ENCODE data around the gene EFNA4. TPM values are rescaled to one million over a fixed set of nuclear protein-coding genes. Genes with fewer than 3 reads are reported as not detected.

Gene EFNA4
- total RNA-seq, 2 donors from 2014 or later: 4.7 to 5.6 TPM

GRCh38 chr1:155103325-155103724 lies 39.8 kb downstream of the EFNA4 start:
- H3K27ac ChIP-seq: no peak overlapping the region
- no peaks in the 10 kb centered on the region for H3K9me3 ChIP-seq
- H3K27me3 ChIP-seq: no peaks in the 10 kb centered on the region
- 55 to 72% methylated on average over 9 of the region's 9 CpGs for WGBS, 2 donors
- intact Hi-C loops (cut with DNase I): no loop called here
- H3K36me3 ChIP-seq (replicated peaks in 1 of 2; ENCODE audit: insufficient read depth in 1 of 2, low read depth in 2 of 2): no peaks in the 10 kb centered on the region
- H3K4me3 ChIP-seq: no peak overlapping the region
- TF ChIP-seq POLR2A (IDR thresholded peaks at IDR 0.05) (no peak), CTCF (IDR thresholded peaks at IDR 0.05) (no peak)
- H3K4me1 ChIP-seq: peaks cover 16% of the 10 kb centered on the region
- DNase-seq (no peak), ATAC-seq (no peak)

GRCh38 chr1:155104605-155105534 lies 41.3 kb downstream of the EFNA4 start:
- no peaks in the 10 kb centered on the region for H3K27me3 ChIP-seq
- ATAC-seq (peak; percentile 50), DNase-seq (no peak)
- H3K36me3 ChIP-seq (replicated peaks in 1 of 2; ENCODE audit: insufficient read depth in 1 of 2, low read depth in 2 of 2): no peaks in the 10 kb centered on the region
- intact Hi-C loops (cut with DNase I): no loop called here
- peak overlapping the region in 1 of 4 donors; percentile 12 for H3K27ac ChIP-seq
- TF ChIP-seq CTCF (IDR thresholded peaks at IDR 0.05): no peak
- TF ChIP-seq POLR2A (IDR thresholded peaks at IDR 0.05): no peak
- peaks cover 16% of the 10 kb centered on the region for H3K4me1 ChIP-seq
- no peaks in the 10 kb centered on the region for H3K9me3 ChIP-seq
- no peak overlapping the region for H3K4me3 ChIP-seq
- WGBS, 2 donors: 74 to 78% methylated on average over 7 of the region's 7 CpGs

GRCh38 chr1:155105604-155106011 lies 42.1 kb downstream of the EFNA4 start:
- H3K4me1 ChIP-seq: peaks cover 16% of the 10 kb centered on the region
- H3K27me3 ChIP-seq: no peaks in the 10 kb centered on the region
- ATAC-seq: no peak
- 68 to 80% methylated on average over 7 of the region's 7 CpGs for WGBS, 2 donors
- no peak overlapping the region for H3K4me3 ChIP-seq
- no peak for TF ChIP-seq CTCF (IDR thresholded peaks at IDR 0.05)
- no peak for TF ChIP-seq POLR2A (IDR thresholded peaks at IDR 0.05)
- H3K27ac ChIP-seq: no peak overlapping the region
- peak in 1 of 4 donors; percentile 16 for DNase-seq
- H3K9me3 ChIP-seq: no peaks in the 10 kb centered on the region
- intact Hi-C loops (cut with DNase I): no loop called here
- no peaks in the 10 kb centered on the region for H3K36me3 ChIP-seq (replicated peaks in 1 of 2; ENCODE audit: insufficient read depth in 1 of 2, low read depth in 2 of 2)

- no peaks in the 10 kb centered on the region for H3K36me3 ChIP-seq (replicated peaks in 1 of 2; ENCODE audit: insufficient read depth in 1 of 2, low read depth in 2 of 2)
- no peaks in the 10 kb centered on the region for H3K9me3 ChIP-seq
- peaks cover 16% of the 10 kb centered on the region for H3K4me1 ChIP-seq
- DNase-seq (no peak), ATAC-seq (no peak)
- no peaks in the 10 kb centered on the region for H3K27me3 ChIP-seq
- no peak overlapping the region for H3K4me3 ChIP-seq
- no peak for TF ChIP-seq POLR2A (IDR thresholded peaks at IDR 0.05)
- TF ChIP-seq CTCF (IDR thresholded peaks at IDR 0.05): no peak
- WGBS, 2 donors: 76 to 78% methylated on average over 6 of the region's 6 CpGs
- intact Hi-C loops (cut with DNase I): no loop called here
- H3K27ac ChIP-seq: no peak overlapping the region
These were observed 43.3 kb downstream of the EFNA4 start for GRCh38 chr1:155106862-155107261.

Data from body of pancreas (tissue), 4 donors.